GM12891 (cell line): ENCODE results near the gene APBB2.
"Not testable (repeated sequence)": the region's sequence is repeated elsewhere in the genome, so short reads cannot be mapped to it uniquely, and the experiment has no call there.

Experiments
- DNase-seq: peaks from one replicate; pipeline ENCODE4 v3.0.0; 2011; ENCODE audit warnings: low spot score; ENCODE audit not compliant: insufficient read length
- FAIRE-seq: peaks from 2 replicates; lab custom pipeline; 2011; peaks lifted over from hg19 to GRCh38; lab: Jason Lieb, UNC
- PAX5 ChIP-seq: IDR thresholded peaks from 2 replicates; pipeline ENCODE4 v1.6.1; 2011; ENCODE audit warnings: low read length, moderate library complexity, mild to moderate bottlenecking; ENCODE audit not compliant: insufficient read depth, severe bottlenecking
- POLR2A ChIP-seq: IDR thresholded peaks from 2 replicates; pipeline ENCODE4 v1.6.1; 2011; ENCODE audit warnings: low read depth, low read length, control low read depth
- POLR2AphosphoS5 ChIP-seq: IDR thresholded peaks from 2 replicates; pipeline ENCODE4 v1.6.1; 2011; ENCODE audit warnings: low read depth, low read length, control low read depth
- POU2F2 ChIP-seq: IDR thresholded peaks from 2 replicates; pipeline ENCODE4 v1.6.1; 2011; ENCODE audit warnings: low read depth, mild to moderate bottlenecking, control low read depth, low read length, moderate library complexity
- SPI1 ChIP-seq: IDR thresholded peaks from 2 replicates; pipeline ENCODE4 v1.6.1; 2011; ENCODE audit warnings: low read depth, low read length, control low read depth
- TAF1 ChIP-seq: IDR thresholded peaks from 2 replicates; pipeline ENCODE4 v1.6.1; 2011; ENCODE audit warnings: low read depth, low read length, control low read depth

The APBB2 gene

GRCh38 chr4:41012911-41013310, 201.4 kb downstream of the APBB2 start:
- FAIRE-seq (no peak), DNase-seq (no peak)
- no peak for TF ChIP-seq SPI1
- no peak for TF ChIP-seq POU2F2
- no peak for TF ChIP-seq POLR2A
- TF ChIP-seq PAX5: no peak
- TF ChIP-seq POLR2AphosphoS5: no peak
- TF ChIP-seq TAF1: no peak

GRCh38 chr4:41012293-41012692, 202.0 kb downstream of the APBB2 start:
- TF ChIP-seq PAX5 (no peak), POU2F2 (no peak), SPI1 (no peak), POLR2A (no peak), TAF1 (no peak), POLR2AphosphoS5 (no peak)
- DNase-seq (no peak), FAIRE-seq (no peak)

- DNase-seq (no peak), FAIRE-seq (no peak)
- TF ChIP-seq POLR2AphosphoS5: no peak
- TF ChIP-seq SPI1: no peak
- TF ChIP-seq PAX5: no peak
- no peak for TF ChIP-seq POU2F2
- no peak for TF ChIP-seq TAF1
- TF ChIP-seq POLR2A: no peak
Measured at GRCh38 chr4:41009411-41009810, 204.9 kb downstream of the APBB2 start.

GRCh38 chr4:41006141-41006540, 208.2 kb downstream of the APBB2 start:
- no peak for FAIRE-seq
- TF ChIP-seq SPI1 (no peak), POLR2A (no peak), TAF1 (no peak), POU2F2 (no peak), PAX5 (no peak), POLR2AphosphoS5 (no peak)
- DNase-seq: no peak

GRCh38 chr4:41002309-41002708, 212.0 kb downstream of the APBB2 start:
- FAIRE-seq: no peak

GRCh38 chr4:41000356-41000755, 214.0 kb downstream of the APBB2 start:
- TF ChIP-seq POLR2AphosphoS5 (no peak), TAF1 (no peak), POLR2A (no peak), SPI1 (no peak), POU2F2 (no peak)
- FAIRE-seq (no peak), DNase-seq (no peak)

More at GRCh38 chr4:41002309-41002708, 212.0 kb downstream of the APBB2 start:
- TF ChIP-seq POLR2A (no peak), POU2F2 (no peak), TAF1 (no peak), POLR2AphosphoS5 (no peak), PAX5 (no peak), SPI1 (no peak)
- DNase-seq: no peak

- TF ChIP-seq TAF1: no peak
- TF ChIP-seq POLR2A: no peak
- no peak for DNase-seq
- FAIRE-seq: peak; percentile 28
Measured at GRCh38 chr4:40998675-40999358, 215.5 kb downstream of the APBB2 start.

GRCh38 chr4:40995850-40996249, 218.5 kb downstream of the APBB2 start:
- TF ChIP-seq SPI1 (no peak), POLR2A (no peak), PAX5 (no peak), TAF1 (no peak), POU2F2 (no peak), POLR2AphosphoS5 (no peak)
- FAIRE-seq (no peak), DNase-seq (no peak)

GRCh38 chr4:40994321-40994720, 220.0 kb downstream of the APBB2 start:
- DNase-seq, FAIRE-seq: not testable (repeated sequence)

GRCh38 chr4:40993296-40993693, 221.0 kb downstream of the APBB2 start:
- FAIRE-seq, DNase-seq: not testable (repeated sequence)

- TF ChIP-seq SPI1 (0 out of 2 replicates have a peak, but pooled peaks have one; percentile 13), POU2F2 (no peak)
- FAIRE-seq: peak; percentile 92
- DNase-seq: no peak
Measured at GRCh38 chr4:40992472-40993295, 221.7 kb downstream of the APBB2 start.
